ENCODE data around the gene ALLC.

Gene ALLC

GRCh38 chr2:3718679-3719078 lies 60.7 kb downstream of the ALLC start:
- DNase-seq (ENCODE audit: low spot score) = no peak
- TF ChIP-seq, protein P1, sequence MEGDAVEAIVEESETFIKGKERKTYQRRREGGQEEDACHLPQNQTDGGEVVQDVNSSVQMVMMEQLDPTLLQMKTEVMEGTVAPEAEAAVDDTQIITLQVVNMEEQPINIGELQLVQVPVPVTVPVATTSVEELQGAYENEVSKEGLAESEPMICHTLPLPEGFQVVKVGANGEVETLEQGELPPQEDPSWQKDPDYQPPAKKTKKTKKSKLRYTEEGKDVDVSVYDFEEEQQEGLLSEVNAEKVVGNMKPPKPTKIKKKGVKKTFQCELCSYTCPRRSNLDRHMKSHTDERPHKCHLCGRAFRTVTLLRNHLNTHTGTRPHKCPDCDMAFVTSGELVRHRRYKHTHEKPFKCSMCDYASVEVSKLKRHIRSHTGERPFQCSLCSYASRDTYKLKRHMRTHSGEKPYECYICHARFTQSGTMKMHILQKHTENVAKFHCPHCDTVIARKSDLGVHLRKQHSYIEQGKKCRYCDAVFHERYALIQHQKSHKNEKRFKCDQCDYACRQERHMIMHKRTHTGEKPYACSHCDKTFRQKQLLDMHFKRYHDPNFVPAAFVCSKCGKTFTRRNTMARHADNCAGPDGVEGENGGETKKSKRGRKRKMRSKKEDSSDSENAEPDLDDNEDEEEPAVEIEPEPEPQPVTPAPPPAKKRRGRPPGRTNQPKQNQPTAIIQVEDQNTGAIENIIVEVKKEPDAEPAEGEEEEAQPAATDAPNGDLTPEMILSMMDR (IDR thresholded peaks at IDR 0.05; ENCODE audit: extremely low read depth, missing control alignments) = no peak

DNA sequence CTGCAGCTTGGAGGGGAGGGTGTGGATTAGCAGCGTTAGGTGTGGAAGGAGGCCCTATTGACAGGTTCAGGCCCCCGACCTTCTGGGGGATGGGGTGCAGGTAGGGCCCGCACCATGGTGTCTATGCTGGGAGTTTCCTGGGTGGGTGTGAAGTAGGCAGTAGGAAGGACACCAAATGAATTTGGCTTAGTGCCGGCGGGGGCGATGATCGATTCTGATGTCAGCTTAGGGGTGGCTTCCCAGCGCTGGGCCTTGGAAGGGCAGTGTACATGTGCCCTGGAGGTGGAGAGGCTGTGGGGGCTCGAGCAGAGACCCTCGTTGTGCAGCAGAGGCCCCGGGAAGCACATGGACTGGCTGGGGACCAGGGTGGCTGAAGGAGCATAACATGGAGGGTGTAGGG lies 67.0 kb downstream of the ALLC start:
- TF ChIP-seq, protein P1 (IDR thresholded peaks at IDR 0.05; ENCODE audit: extremely low read depth, missing control alignments) = no peak

DNA sequence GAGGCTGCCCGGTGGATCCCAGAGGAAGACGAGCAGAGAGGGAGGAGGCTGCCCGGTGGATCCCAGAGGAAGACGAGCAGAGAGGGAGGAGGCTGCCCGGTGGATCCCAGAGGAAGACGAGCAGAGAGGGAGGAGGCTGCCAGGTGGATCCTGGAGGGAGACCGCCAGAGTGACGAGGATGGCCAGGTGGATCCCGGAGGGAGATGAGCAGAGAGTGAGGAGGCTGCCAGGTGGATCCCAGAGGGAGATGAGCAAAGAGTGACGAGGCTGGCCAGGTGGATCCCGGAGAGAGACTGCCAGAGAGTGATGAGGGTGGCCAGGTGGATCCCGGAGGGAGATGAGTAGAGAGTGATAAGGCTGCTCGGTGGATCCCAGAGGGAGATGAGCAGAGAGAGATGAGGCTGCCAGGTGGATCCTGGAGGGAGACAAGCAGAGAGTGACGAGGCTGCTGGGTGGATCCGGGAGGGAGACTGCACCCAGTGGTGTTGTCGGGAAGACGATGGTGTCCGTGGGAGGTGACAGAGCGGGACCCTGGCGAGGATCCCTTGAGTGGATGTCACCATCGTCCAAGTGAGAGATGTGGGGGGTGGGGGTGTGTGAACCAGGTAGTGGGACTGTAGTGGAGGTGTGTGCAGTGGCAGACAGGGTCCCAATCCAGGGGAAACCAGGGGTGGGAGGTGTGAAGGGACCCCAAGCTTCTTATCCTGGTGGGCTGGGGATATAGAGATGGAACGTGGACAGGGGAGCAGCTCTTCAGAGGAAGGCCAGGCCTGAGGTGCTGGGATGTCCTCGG lies 67.7 kb downstream of the ALLC start:
- DNase-seq (ENCODE audit: low spot score) = no peak
- TF ChIP-seq, protein P1 (IDR thresholded peaks at IDR 0.05; ENCODE audit: extremely low read depth, missing control alignments) = no peak

More for the DNA sequence above, 67.0 kb downstream of the ALLC start:
- DNase-seq (ENCODE audit: low spot score) = no peak

- DNase-seq (ENCODE audit: low spot score) = no peak
- TF ChIP-seq, protein P1 (IDR thresholded peaks at IDR 0.05; ENCODE audit: extremely low read depth, missing control alignments) = no peak
These were observed 68.5 kb downstream of the ALLC start for GRCh38 chr2:3726511-3726910.

GRCh38 chr2:3727397-3728045 lies 69.5 kb downstream of the ALLC start:
- DNase-seq (ENCODE audit: low spot score) = no peak
- TF ChIP-seq, protein P1 (IDR thresholded peaks at IDR 0.05; ENCODE audit: extremely low read depth, missing control alignments) = peak; percentile 4

DNA sequence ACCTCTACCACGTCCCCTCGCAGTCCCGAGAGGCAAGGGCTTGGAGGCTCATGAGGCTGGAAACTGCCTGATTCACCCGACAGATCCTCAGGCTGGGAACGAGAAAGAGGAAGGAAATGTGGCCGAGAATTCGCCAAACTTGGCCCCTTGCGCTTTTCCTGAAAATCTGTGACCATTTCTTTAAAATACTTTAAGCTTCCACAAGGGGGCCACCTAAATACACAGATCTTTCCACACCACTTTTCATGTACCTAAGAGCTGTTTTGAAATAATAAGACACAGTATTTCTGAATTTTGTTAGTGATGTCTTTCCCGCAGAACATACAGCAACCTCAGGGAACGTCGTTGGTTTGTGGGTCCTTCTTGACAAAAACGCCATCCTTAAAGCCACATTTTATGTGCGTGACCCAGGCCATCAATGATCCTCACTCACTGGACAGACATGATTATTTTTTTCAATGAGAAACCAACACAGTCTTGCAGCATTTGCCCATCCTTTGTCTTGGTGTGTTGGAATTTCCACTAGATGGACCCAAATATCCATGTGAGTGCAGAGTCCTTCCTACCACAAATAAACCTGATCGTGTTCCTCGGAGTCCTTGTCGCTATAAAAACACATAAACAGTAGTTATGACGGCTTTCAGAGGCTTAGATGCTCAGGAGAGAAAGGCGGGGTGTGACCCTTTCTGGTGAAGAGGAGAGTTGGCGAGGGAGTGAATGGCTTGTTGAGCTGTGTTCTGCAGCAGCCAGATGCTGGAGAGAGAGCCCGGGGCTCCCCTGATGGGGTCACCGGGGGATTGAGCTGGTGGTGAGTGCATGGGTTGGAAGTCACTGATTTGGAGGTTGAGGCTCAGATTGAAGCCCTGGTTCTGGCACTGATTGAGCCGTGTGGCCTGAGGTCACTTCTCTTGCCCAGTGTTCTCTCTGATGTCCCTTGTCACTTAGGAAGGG lies 70.4 kb downstream of the ALLC start:
- TF ChIP-seq, protein P1 (IDR thresholded peaks at IDR 0.05; ENCODE audit: extremely low read depth, missing control alignments) = peak; percentile 37
- DNase-seq (ENCODE audit: low spot score) = peak; percentile 53

All from GM20000 (cell line).